LNCAP (cell line): Measurements from ENCODE around the gene NTM.

Experiments
- TF ChIP-seq, protein P1 (sequence below): fragments of 450-650 bp; IDR thresholded peaks from 2 replicates; pipeline ENCODE4 v1.5.1; 2017; ENCODE audit warnings: mild to moderate bottlenecking

The NTM gene

GRCh38 chr11:131365329-131365930 is 5.0 kb upstream of the NTM start:
- TF ChIP-seq, protein P1, sequence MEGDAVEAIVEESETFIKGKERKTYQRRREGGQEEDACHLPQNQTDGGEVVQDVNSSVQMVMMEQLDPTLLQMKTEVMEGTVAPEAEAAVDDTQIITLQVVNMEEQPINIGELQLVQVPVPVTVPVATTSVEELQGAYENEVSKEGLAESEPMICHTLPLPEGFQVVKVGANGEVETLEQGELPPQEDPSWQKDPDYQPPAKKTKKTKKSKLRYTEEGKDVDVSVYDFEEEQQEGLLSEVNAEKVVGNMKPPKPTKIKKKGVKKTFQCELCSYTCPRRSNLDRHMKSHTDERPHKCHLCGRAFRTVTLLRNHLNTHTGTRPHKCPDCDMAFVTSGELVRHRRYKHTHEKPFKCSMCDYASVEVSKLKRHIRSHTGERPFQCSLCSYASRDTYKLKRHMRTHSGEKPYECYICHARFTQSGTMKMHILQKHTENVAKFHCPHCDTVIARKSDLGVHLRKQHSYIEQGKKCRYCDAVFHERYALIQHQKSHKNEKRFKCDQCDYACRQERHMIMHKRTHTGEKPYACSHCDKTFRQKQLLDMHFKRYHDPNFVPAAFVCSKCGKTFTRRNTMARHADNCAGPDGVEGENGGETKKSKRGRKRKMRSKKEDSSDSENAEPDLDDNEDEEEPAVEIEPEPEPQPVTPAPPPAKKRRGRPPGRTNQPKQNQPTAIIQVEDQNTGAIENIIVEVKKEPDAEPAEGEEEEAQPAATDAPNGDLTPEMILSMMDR, result no peak

DNA sequence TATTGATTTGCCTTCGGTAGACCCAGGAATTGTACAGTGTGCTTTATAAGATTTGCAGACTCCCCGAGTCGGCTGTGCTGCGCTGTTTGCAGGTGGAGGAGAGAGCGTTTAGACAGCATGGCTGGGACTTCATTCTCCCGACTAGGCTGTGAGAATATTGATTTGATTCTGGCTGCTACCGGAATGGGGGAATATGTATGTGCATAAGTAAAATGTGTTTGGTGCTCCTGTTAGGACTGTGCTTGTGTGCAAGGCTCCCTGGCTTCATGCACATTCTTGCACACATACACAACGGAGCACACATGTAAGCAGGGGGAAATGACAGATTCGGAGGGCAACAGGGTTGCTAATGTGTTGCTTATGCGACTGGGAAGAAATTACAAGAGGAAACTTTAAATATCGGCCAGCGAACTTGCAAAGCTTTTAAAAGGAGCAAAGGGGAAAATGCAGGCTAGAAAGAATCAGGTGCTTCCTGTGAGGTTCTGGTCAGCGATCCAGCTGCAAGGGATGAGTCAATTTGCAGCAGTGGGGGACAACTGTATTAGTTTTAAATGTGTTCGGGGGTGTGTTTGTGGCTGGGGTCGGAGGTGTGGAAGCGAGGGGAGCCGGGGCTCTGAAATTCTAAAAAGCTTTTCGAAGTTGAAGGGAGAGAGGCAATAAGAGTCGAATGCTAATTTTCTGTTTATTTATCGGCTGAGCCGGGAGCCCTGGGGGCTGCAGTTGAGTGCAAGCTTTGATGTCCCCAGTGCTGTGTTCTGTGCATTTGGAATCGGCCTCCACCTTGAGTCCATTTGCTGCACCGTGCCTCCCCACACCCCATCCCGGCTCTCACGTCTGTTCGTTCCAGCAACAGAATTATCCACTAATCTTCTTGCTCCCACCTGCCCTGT is 731 bp downstream of the NTM start:
- TF ChIP-seq, protein P1, result no peak

DNA sequence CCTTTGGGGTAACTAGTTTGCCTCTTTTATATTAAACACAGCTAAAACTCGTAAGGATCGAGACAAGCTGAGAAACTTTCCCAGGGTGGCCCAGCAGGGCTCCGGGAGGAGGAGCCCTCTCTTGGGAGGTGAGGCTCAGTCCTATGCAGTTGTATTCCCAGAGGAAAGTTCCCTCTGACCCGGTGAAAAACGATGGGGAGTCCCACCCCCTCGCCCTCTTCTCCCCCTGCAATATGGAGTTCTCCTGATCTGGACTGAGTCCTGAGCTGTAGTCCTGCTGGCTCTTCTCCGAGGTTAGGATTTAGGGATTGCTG is 1.3 kb downstream of the NTM start:
- TF ChIP-seq, protein P1, result no peak

- TF ChIP-seq, protein P1, result no peak
Observed at GRCh38 chr11:131372234-131372962, 2.0 kb downstream of the NTM start.

GRCh38 chr11:131373095-131373725 is 2.8 kb downstream of the NTM start:
- TF ChIP-seq, protein P1, result no peak

DNA sequence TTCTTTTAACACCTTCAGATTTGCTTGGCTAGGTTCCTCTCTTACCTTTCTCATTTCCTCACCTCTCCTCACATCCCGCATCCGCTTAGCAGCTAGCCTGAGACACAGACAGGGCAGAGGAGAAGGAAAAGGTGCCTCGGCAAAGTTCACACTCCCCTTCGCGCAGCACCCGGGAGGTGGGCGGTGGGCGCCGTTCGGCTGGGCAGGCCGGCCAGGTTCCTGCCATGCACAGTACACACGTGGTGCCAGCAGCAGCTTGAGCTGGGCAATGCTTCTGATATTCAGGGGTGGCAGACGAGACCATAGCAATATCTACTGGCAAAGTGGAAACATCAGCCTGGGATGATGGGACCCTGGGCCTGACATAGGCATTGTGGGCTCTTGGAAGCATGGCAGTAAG is 3.3 kb downstream of the NTM start:
- TF ChIP-seq, protein P1, result no peak

DNA sequence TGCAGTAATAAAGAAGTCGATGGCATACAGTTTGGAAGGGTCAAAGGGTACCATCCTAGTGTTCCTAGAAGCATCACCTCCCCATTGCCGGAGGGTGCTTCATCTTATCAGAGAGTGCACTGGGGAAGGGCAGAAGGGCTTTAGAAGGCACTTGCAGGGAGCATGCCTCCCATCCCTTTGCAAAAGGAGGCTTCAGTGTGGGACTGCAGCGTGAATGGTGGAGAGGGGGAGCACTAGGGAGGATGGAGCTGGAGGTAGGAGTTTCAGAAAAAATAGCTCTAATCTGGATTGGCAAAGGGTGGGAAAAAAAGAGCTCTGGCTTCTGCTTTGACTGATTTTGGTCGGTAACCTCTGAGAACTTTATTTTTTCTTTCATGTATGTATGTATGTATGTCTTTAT is 5.0 kb downstream of the NTM start:
- TF ChIP-seq, protein P1, result no peak
